Measurements from ENCODE around the gene BTRC.
"Not testable (repeated sequence)": the region's sequence is repeated elsewhere in the genome, so short reads cannot be mapped to it uniquely, and the experiment has no call there.

Gene BTRC

DNA sequence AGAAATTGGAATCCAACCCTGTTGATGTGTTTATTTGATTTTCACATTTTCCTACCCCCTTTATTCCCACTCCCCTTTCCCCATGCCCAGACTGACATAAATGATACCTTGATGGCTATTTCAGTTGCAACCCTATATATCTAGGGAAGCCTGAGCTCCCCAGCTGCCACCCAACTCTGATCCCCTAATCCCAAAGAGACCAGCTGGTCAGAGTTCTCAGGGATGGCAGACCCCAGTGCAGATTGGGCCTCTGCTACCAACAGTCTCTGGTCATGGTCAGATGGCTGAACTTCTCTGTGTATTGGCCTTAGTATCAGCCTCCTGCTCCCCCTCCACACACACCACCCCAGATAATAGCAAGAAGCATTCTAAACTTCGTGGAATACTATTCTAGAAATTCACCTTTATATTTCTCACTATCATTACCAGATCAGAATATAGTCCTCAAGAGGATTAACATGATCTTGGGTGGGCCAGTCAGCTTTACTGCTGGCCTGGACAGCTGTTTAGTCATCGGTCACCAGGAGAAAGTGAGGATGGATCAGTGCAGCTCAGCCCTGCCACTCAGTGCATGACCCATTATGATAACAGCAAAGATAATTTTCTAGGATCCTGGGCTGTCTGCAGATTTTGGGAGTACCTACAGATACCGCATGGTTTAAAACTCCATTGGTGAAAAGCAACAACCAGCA is 24.5 kb upstream of the BTRC start:
- no peak for DNase-seq
- peaks cover 28% of the 10 kb centered on the region for H3K4me1 Mint-ChIP-seq
- no peak for TF ChIP-seq CTCF (IDR thresholded peaks at IDR 0.05)
- H3K27ac Mint-ChIP-seq, result no peak overlapping the region
- H3K27me3 Mint-ChIP-seq (ENCODE audit: low read depth, poor library complexity), result peaks cover 13% of the 10 kb centered on the region
- peaks cover 9% of the 10 kb centered on the region for H3K9me3 Mint-ChIP-seq
- no peak overlapping the region for H3K4me3 Mint-ChIP-seq
- no peaks in the 10 kb centered on the region for H3K36me3 Mint-ChIP-seq (ENCODE audit: low read depth)

DNA sequence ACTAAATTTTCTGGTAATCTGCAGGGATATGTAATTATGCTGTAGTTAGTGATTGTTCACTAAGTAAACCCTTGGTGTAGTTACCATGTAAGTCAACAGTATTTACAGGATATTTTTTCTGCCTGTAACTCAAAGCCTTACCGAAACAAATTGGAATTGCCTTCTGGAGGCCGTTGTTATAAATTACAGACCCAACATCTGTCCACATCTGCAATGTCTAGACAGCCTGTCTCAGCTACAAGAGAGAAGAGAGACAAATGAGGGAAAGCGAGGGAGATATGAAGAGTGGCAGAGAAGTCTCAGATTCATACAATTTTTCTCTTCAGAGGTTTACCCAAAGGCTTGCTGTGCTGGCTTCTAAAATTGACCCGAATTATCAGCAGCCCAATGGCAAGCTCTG is 23.7 kb upstream of the BTRC start:
- Mint-ChIP-seq H3K27ac (no peak overlapping the region), H3K4me3 (no peak overlapping the region), H3K27me3 (ENCODE audit: low read depth, poor library complexity) (peaks cover 9% of the 10 kb centered on the region), H3K9me3 (peaks cover 9% of the 10 kb centered on the region), H3K36me3 (ENCODE audit: low read depth) (no peaks in the 10 kb centered on the region), H3K4me1 (peaks cover 28% of the 10 kb centered on the region)
- no peak for TF ChIP-seq CTCF (IDR thresholded peaks at IDR 0.05)
- DNase-seq, result no peak

- H3K9me3 Mint-ChIP-seq, result peaks cover 9% of the 10 kb centered on the region
- peaks cover 5% of the 10 kb centered on the region for H3K27me3 Mint-ChIP-seq (ENCODE audit: low read depth, poor library complexity)
- no peak overlapping the region for H3K4me3 Mint-ChIP-seq
- H3K4me1 Mint-ChIP-seq, result peaks cover 28% of the 10 kb centered on the region
- DNase-seq, result no peak
- H3K27ac Mint-ChIP-seq, result no peak overlapping the region
- no peaks in the 10 kb centered on the region for H3K36me3 Mint-ChIP-seq (ENCODE audit: low read depth)
- no peak for TF ChIP-seq CTCF (IDR thresholded peaks at IDR 0.05)
Measured at GRCh38 chr10:101330631-101331225, 23.2 kb upstream of the BTRC start.

- no peak for TF ChIP-seq CTCF (IDR thresholded peaks at IDR 0.05)
- Mint-ChIP-seq H3K9me3 (peaks cover 2% of the 10 kb centered on the region), H3K4me3 (no peak overlapping the region), H3K27me3 (ENCODE audit: low read depth, poor library complexity) (peaks cover 6% of the 10 kb centered on the region), H3K4me1 (peaks cover 28% of the 10 kb centered on the region), H3K36me3 (ENCODE audit: low read depth) (no peaks in the 10 kb centered on the region), H3K27ac (no peak overlapping the region)
- DNase-seq, result no peak
Measured at GRCh38 chr10:101331956-101332355, 22.0 kb upstream of the BTRC start.

GRCh38 chr10:101334259-101334658 is 19.7 kb upstream of the BTRC start:
- H3K9me3 Mint-ChIP-seq; H3K27me3 Mint-ChIP-seq (ENCODE audit: low read depth, poor library complexity); DNase-seq; H3K4me3 Mint-ChIP-seq; H3K36me3 Mint-ChIP-seq (ENCODE audit: low read depth); H3K27ac Mint-ChIP-seq: not testable (repeated sequence)
- peaks cover 28% of the 10 kb centered on the region for H3K4me1 Mint-ChIP-seq

DNA sequence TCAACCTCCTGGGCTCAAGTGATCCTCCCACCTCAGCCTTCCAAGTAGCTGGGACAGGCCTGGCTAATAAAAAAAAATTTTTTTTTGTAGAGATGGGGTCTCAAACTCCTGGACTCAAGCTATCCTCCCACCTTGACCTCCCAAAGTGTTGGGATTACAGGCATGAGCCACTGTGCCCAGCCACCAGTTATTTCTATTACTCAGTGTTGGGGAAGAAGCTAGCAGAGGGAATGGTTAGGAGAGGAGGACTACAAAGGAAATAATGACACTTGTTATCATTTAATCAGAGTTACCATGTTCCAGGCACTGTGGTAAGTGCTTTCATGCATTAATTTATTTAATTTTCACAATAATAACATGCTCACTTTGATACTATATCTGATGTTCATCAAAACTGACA is 17.6 kb upstream of the BTRC start:
- TF ChIP-seq CTCF (IDR thresholded peaks at IDR 0.05), result no peak
- Mint-ChIP-seq H3K27me3 (ENCODE audit: low read depth, poor library complexity) (peaks cover 8% of the 10 kb centered on the region), H3K36me3 (ENCODE audit: low read depth) (no peaks in the 10 kb centered on the region), H3K9me3 (no peaks in the 10 kb centered on the region), H3K27ac (no peak overlapping the region), H3K4me1 (peaks cover 15% of the 10 kb centered on the region), H3K4me3 (no peak overlapping the region)
- no peak for DNase-seq
